Activated naive CD8-positive, alpha-beta T cell treated with anti-CD3 and anti-CD28 coated beads, Interleukin-2, amount 10 ng/mL, durations not matched to agents 7 days and 5 days (primary cell): ENCODE measurements around the gene DNAJC25. TPM values are rescaled to one million over a fixed set of nuclear protein-coding genes. Genes with fewer than 3 reads are reported as not detected.
"Not testable (repeated sequence)": the region's sequence is repeated elsewhere in the genome, so short reads cannot be mapped to it uniquely, and the experiment has no call there.

Experiments
- ATAC-seq: fragments of 150-1000 bp; cut with Tn5 transposase; one replicate; pipeline ENCODE4 v1.10.0; 2021; ENCODE audit warnings: low read depth, moderate library complexity
- POLR2A ChIA-PET: fragments of 350-600 bp; sonication (Branson Sonifier 250); formaldehyde crosslinking; loops from one replicate; lab custom pipeline; 2021; ENCODE audit warnings: antibody characterized with exemption; lab: Charles Lee
- DNase-seq: peaks from one replicate; pipeline ENCODE4 v3.0.0; 2021
- H3K27ac Mint-ChIP-seq: one replicate; pipeline ENCODE4 v1.8.0; 2022; ENCODE audit warnings: mild to moderate bottlenecking, mixed read lengths
- H3K27me3 Mint-ChIP-seq: one replicate; pipeline ENCODE4 v1.8.0; 2022; ENCODE audit warnings: mild to moderate bottlenecking, moderate library complexity, mixed read lengths
- H3K36me3 Mint-ChIP-seq: one replicate; pipeline ENCODE4 v1.8.0; 2021; ENCODE audit warnings: mild to moderate bottlenecking, mixed read lengths
- H3K4me1 Mint-ChIP-seq: one replicate; pipeline ENCODE4 v1.8.0; 2021; ENCODE audit warnings: mixed read lengths
- H3K4me3 Mint-ChIP-seq: one replicate; pipeline ENCODE4 v1.8.0; 2022; ENCODE audit warnings: mild to moderate bottlenecking, moderate library complexity, mixed read lengths
- H3K9me3 Mint-ChIP-seq: one replicate; pipeline ENCODE4 v1.8.0; 2021; ENCODE audit warnings: mixed read lengths
- total RNA-seq, 2 experiments: library from RNA; stranded (reverse); gene quantifications; one replicate each; pipeline ENCODE4 v1.2.3, GENCODE V29; 2021

DNAJC25 gene
- total RNA-seq, 2 experiments from 2014 or later: 3.6 to 4.3 TPM

GRCh38 chr9:111662576-111663300, 31.6 kb downstream of the DNAJC25 start:
- H3K4me3 Mint-ChIP-seq: peak overlapping the region; percentile 96
- peaks cover 21% of the 10 kb centered on the region for H3K36me3 Mint-ChIP-seq
- H3K4me1 Mint-ChIP-seq: peaks cover 23% of the 10 kb centered on the region
- H3K27me3 Mint-ChIP-seq: no peaks in the 10 kb centered on the region
- DNase-seq: no peak
- POLR2A ChIA-PET: interaction anchor here (0.6 to 0.9 kb wide), 2 partner anchors 31 to 66 kb away, joined by 5 to 10 read pairs; partner anchors contain the start of gene DNAJC25
- H3K27ac Mint-ChIP-seq: peak overlapping the region; percentile 93
- ATAC-seq: peak; percentile 5
- no peaks in the 10 kb centered on the region for H3K9me3 Mint-ChIP-seq

DNA sequence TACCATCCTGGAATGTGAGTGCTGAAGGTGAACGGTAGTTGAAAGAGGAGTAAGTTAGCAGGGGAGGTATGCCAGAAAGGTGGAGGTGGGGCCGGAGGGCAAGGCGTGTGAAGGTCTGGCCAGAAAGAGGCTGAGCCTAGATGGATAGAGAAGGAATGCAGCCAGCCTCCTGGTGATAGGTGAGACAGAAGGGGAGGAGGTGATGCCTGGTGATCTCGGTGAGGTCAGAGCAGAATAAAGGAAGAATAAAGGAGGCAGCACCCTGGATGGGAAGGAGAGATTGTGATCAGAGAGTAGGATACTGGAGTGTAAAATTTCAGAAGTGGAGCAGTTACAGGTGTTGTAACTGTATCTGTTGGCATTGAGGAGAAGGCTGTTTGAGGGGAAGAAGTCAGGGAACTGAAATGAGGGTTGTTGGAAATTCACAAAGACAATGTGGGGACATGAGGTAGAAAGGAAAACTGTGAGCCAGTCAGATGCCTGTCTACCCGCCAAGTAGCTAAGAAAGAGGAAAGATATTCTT, 32.2 kb downstream of the DNAJC25 start:
- peak overlapping the region; percentile 93 for H3K27ac Mint-ChIP-seq
- DNase-seq: no peak
- H3K36me3 Mint-ChIP-seq: peaks cover 21% of the 10 kb centered on the region
- H3K9me3 Mint-ChIP-seq: no peaks in the 10 kb centered on the region
- peak overlapping the region; percentile 96 for H3K4me3 Mint-ChIP-seq
- ATAC-seq: no peak
- POLR2A ChIA-PET: interaction anchor here (0.6 kb wide), 1 partner anchor 283 kb away, joined by 3 read pairs; no protein-coding TSS in a partner anchor
- H3K4me1 Mint-ChIP-seq: peaks cover 23% of the 10 kb centered on the region
- H3K27me3 Mint-ChIP-seq: no peaks in the 10 kb centered on the region

DNA sequence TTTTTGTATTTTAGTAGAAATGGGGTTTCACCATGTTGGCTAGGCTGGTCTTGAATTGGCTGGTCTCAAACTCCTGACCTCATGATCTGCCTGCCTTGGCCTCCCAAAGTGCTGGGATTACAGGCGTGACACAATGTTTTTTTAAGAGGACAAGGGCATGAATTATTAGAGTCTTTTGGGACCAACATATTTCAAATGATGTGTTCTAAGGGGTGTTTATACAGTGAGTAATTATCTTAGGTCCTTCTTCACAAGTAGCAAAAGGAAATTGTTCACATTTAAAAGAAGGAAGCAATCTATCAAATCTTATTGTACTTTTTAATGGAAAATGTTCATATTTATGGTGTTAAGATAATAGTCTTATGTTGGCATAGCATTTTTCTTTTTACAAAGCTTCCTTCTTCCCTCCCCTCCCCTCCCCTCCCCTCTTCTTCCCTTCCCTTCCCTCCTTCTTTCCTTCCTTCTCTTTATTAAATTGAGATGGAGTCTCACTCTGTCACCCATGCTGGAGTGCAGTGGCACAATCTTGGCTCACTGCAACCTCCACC, 37.0 kb downstream of the DNAJC25 start:
- Mint-ChIP-seq H3K27ac (no peak overlapping the region), H3K27me3 (no peaks in the 10 kb centered on the region), H3K4me1 (peaks cover 10% of the 10 kb centered on the region), H3K4me3 (no peak overlapping the region), H3K9me3 (no peaks in the 10 kb centered on the region), H3K36me3 (peaks cover 26% of the 10 kb centered on the region)
- no peak for DNase-seq
- no peak for ATAC-seq
- POLR2A ChIA-PET: no interaction called here

DNA sequence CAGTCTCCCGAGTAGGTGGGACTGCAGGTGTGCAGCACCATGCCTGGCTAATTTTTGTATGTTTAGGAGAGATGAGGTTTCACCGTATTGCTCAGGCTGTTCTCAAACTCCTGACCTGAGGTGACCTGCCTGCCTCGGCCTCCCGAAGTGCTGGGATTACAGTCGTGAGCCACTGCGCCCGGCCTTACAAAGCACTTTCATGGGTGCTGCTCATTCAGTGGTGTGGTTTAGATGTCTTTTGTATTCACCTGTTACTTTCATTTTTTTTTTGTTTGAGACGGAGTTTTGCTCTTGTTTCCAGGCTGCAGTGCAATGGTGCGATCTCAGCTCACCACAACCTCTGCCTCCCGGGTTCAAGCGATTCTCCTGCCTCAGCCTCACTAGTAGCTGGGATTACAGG, 37.5 kb downstream of the DNAJC25 start:
- H3K27ac Mint-ChIP-seq, H3K4me3 Mint-ChIP-seq, ATAC-seq, H3K4me1 Mint-ChIP-seq, H3K9me3 Mint-ChIP-seq, POLR2A ChIA-PET, DNase-seq, H3K27me3 Mint-ChIP-seq: not testable (repeated sequence)
- H3K36me3 Mint-ChIP-seq: peaks cover 21% of the 10 kb centered on the region

- POLR2A ChIA-PET: no interaction called here
- ATAC-seq: no peak
Measured at GRCh38 chr9:111674319-111674718, 43.2 kb downstream of the DNAJC25 start.

DNA sequence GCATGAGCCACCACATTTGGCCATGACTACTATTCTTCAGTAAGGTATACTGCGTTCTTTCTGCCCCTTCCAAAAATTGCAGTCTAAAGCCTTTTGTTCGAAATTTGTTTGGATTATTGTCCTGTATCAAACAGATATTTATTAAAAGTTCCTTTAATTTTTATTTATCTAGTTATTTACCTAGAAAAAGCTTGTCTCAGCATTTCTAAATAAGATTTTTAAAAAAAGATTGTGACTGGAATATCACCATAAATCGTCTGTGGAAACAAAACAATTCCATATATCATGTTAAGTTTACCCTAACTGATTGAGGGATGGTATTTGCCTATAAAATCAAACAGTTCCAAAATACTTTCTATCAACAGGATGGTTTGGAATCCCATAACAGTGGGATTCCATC, 45.0 kb downstream of the DNAJC25 start:
- H3K27ac Mint-ChIP-seq: no peak overlapping the region
- H3K36me3 Mint-ChIP-seq: peaks cover 23% of the 10 kb centered on the region
- POLR2A ChIA-PET: no interaction called here
- no peaks in the 10 kb centered on the region for H3K27me3 Mint-ChIP-seq
- no peak overlapping the region for H3K4me3 Mint-ChIP-seq
- no peak for ATAC-seq
- DNase-seq: no peak
- no peaks in the 10 kb centered on the region for H3K4me1 Mint-ChIP-seq
- no peaks in the 10 kb centered on the region for H3K9me3 Mint-ChIP-seq

More at GRCh38 chr9:111674319-111674718, 43.2 kb downstream of the DNAJC25 start:
- Mint-ChIP-seq H3K9me3 (no peaks in the 10 kb centered on the region), H3K36me3 (peaks cover 29% of the 10 kb centered on the region), H3K4me1 (no peaks in the 10 kb centered on the region), H3K27ac (no peak overlapping the region), H3K4me3 (no peak overlapping the region), H3K27me3 (no peaks in the 10 kb centered on the region)
- no peak for DNase-seq

- DNase-seq (no peak), ATAC-seq (no peak)
- H3K36me3 Mint-ChIP-seq: peaks cover 20% of the 10 kb centered on the region
- H3K4me1 Mint-ChIP-seq: no peaks in the 10 kb centered on the region
- no peak overlapping the region for H3K4me3 Mint-ChIP-seq
- H3K27ac Mint-ChIP-seq: no peak overlapping the region
- H3K9me3 Mint-ChIP-seq: no peaks in the 10 kb centered on the region
- POLR2A ChIA-PET: no interaction called here
- H3K27me3 Mint-ChIP-seq: no peaks in the 10 kb centered on the region
Measured at GRCh38 chr9:111678293-111678692, 47.2 kb downstream of the DNAJC25 start.

GRCh38 chr9:111679199-111679598, 48.1 kb downstream of the DNAJC25 start:
- no peak for ATAC-seq
- DNase-seq: no peak
- Mint-ChIP-seq H3K9me3 (no peaks in the 10 kb centered on the region), H3K36me3 (peaks cover 20% of the 10 kb centered on the region), H3K4me3 (no peak overlapping the region), H3K27me3 (no peaks in the 10 kb centered on the region), H3K27ac (no peak overlapping the region), H3K4me1 (no peaks in the 10 kb centered on the region)
- POLR2A ChIA-PET: no interaction called here

GRCh38 chr9:111683392-111683791, 52.3 kb downstream of the DNAJC25 start:
- H3K36me3 Mint-ChIP-seq: peaks cover 4% of the 10 kb centered on the region
- no peaks in the 10 kb centered on the region for H3K27me3 Mint-ChIP-seq
- no peak overlapping the region for H3K27ac Mint-ChIP-seq
- ATAC-seq: no peak
- no peak overlapping the region for H3K4me3 Mint-ChIP-seq
- no peak for DNase-seq
- no peaks in the 10 kb centered on the region for H3K4me1 Mint-ChIP-seq
- POLR2A ChIA-PET: no interaction called here
- H3K9me3 Mint-ChIP-seq: no peaks in the 10 kb centered on the region

GRCh38 chr9:111691672-111692329, 60.7 kb downstream of the DNAJC25 start:
- ATAC-seq (no peak), DNase-seq (no peak)
- POLR2A ChIA-PET: no interaction called here
- H3K4me1 Mint-ChIP-seq: no peaks in the 10 kb centered on the region
- H3K36me3 Mint-ChIP-seq: peaks cover 4% of the 10 kb centered on the region
- H3K27me3 Mint-ChIP-seq: no peaks in the 10 kb centered on the region
- H3K9me3 Mint-ChIP-seq: no peaks in the 10 kb centered on the region
- H3K27ac Mint-ChIP-seq: no peak overlapping the region
- H3K4me3 Mint-ChIP-seq: no peak overlapping the region

DNA sequence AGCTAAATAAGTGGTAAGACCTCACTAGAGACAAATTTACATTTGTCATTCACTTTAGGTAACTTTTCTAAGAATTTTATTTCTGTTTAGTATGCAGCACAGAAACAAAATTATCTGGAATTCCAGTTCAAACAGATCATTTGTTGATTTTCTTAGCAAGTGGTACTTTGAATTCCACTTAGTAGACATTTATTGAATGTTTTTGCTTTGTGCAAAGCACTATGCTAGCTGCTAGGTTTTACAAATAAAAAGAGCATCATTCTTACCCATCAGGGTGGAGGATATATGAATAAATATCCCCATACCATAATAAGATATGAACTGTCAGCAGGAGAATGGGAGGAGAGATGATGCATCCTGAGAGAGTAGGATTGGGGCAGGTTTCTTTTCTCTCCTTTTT, 65.7 kb downstream of the DNAJC25 start:
- Mint-ChIP-seq H3K27me3 (no peaks in the 10 kb centered on the region), H3K9me3 (peaks cover 5% of the 10 kb centered on the region), H3K36me3 (peaks cover 21% of the 10 kb centered on the region), H3K4me1 (peaks cover 6% of the 10 kb centered on the region), H3K4me3 (no peak overlapping the region), H3K27ac (no peak overlapping the region)
- DNase-seq (no peak), ATAC-seq (no peak)
- POLR2A ChIA-PET: no interaction called here

DNA sequence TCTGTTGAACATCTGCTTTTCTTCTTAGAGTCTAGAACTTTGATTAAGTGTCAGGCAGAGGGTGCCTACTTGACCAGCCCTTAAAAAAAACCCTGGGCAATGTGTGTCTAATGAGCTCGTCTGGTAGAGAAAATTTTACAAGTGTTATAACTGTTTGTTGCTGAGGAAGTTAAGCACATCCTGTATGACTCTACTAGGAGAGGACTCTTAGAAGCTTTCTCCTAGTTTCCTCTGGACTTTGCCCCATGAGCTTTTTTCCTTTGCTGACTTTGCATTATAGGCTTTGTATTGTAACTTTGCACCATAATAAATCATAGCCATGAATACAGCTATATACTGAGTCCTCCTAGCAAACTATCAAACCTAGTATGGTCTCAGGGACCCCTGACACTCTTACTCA, 69.6 kb downstream of the DNAJC25 start:
- Mint-ChIP-seq H3K4me1 (peaks cover 6% of the 10 kb centered on the region), H3K9me3 (peaks cover 5% of the 10 kb centered on the region), H3K27ac (no peak overlapping the region), H3K36me3 (peaks cover 21% of the 10 kb centered on the region), H3K27me3 (no peaks in the 10 kb centered on the region), H3K4me3 (no peak overlapping the region)
- no peak for ATAC-seq
- POLR2A ChIA-PET: no interaction called here
- DNase-seq: no peak
